GM19099 (cell line): ENCODE results near the gene PAN3.

Experiments used
- POLR2A ChIP-seq: IDR thresholded peaks from 3 replicates; pipeline ENCODE4 v1.6.1; 2011; ENCODE audit warnings: low read depth; ENCODE audit not compliant: insufficient read length; ENCODE audit errors: extremely low read depth

The PAN3 gene

GRCh38 chr13:28246891-28247290 lies 108.5 kb downstream of the PAN3 start:
- TF ChIP-seq POLR2A, result no peak

- no peak for TF ChIP-seq POLR2A
Measured at GRCh38 chr13:28248080-28248479, 109.7 kb downstream of the PAN3 start.

- no peak for TF ChIP-seq POLR2A
Measured at GRCh38 chr13:28250542-28250941, 112.2 kb downstream of the PAN3 start.

- no peak for TF ChIP-seq POLR2A
Measured at GRCh38 chr13:28251466-28251865, 113.1 kb downstream of the PAN3 start.

- TF ChIP-seq POLR2A, result no peak
Measured at GRCh38 chr13:28252547-28252946, 114.2 kb downstream of the PAN3 start.

GRCh38 chr13:28257305-28257704 lies 119.0 kb downstream of the PAN3 start:
- no peak for TF ChIP-seq POLR2A

GRCh38 chr13:28258417-28258816 lies 120.1 kb downstream of the PAN3 start:
- no peak for TF ChIP-seq POLR2A

GRCh38 chr13:28267497-28267896 lies 129.2 kb downstream of the PAN3 start:
- no peak for TF ChIP-seq POLR2A

- no peak for TF ChIP-seq POLR2A
Measured at GRCh38 chr13:28268800-28269223, 130.5 kb downstream of the PAN3 start.

GRCh38 chr13:28271056-28271840 lies 132.9 kb downstream of the PAN3 start:
- no peak for TF ChIP-seq POLR2A

- no peak for TF ChIP-seq POLR2A
Measured at GRCh38 chr13:28273919-28274318, 135.6 kb downstream of the PAN3 start.

- no peak for TF ChIP-seq POLR2A
Measured at GRCh38 chr13:28282451-28282850, 144.1 kb downstream of the PAN3 start.

- no peak for TF ChIP-seq POLR2A
Measured at GRCh38 chr13:28283600-28283999, 145.3 kb downstream of the PAN3 start.

GRCh38 chr13:28286263-28286662 lies 147.9 kb downstream of the PAN3 start:
- TF ChIP-seq POLR2A, result no peak

GRCh38 chr13:28297341-28297740 lies 159.0 kb downstream of the PAN3 start:
- TF ChIP-seq POLR2A, result no peak

- TF ChIP-seq POLR2A, result no peak
Measured at GRCh38 chr13:28299916-28300315, 161.6 kb downstream of the PAN3 start.

GRCh38 chr13:28301839-28302238 lies 163.5 kb downstream of the PAN3 start:
- no peak for TF ChIP-seq POLR2A
